ENCODE data around the gene FMN1.
A peak's percentile ranks its signal among the peaks of the same experiment; 100 is the strongest.

Gene FMN1

DNA sequence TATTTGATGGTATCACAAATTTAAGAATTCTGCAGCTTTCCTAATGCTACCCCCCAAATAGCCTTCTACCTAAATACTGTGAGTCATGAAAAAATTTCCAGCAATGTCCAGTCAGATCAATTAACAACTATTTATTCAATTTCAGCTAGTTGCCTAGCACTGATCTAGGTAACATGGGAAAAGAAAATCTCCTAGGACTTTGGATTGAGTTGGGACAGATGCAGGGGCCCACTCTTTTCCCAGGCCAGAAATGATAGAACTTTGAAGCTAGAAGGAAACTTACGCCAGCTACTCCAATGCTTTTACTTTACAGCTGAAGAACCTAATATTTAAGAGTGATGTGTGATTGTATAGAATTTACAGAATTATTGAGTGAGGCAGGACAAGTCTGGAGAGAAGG lies 196.3 kb downstream of the FMN1 start:
- Histone ChIP-seq H3K27ac (peak overlapping the region in 1 of 21 experiments; percentile 75), H3K4me3 (no peak overlapping the region)

DNA sequence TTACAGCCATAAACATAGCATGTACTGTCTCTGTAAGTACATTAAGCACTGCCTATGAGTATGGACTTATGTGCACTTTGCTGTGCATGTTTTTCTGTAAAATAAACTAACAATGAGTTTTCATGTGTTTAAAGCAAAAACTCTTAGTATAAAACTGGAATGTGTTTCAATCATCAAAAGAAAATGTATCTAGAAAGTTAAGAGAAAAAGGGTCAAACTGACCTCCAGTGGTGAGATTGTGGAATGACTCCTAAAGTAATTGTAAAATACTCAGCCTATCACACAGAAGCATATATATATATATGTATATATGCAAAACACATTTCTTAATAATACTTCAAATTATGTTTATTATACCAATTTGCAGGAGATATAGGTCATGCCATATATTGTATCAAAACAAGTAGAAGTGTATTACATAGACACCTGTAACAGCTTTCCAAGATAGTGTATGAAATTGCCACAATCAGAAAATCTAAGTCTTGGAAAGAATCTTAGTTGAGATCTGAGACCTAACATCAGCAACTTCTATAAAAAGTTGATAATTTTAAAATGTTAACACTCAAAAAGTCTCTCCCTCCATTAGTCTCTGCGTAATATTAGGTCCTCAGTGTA lies 199.6 kb downstream of the FMN1 start:
- H3K4me3 ChIP-seq, result no peak overlapping the region
- H3K27ac ChIP-seq, result no peak overlapping the region

DNA sequence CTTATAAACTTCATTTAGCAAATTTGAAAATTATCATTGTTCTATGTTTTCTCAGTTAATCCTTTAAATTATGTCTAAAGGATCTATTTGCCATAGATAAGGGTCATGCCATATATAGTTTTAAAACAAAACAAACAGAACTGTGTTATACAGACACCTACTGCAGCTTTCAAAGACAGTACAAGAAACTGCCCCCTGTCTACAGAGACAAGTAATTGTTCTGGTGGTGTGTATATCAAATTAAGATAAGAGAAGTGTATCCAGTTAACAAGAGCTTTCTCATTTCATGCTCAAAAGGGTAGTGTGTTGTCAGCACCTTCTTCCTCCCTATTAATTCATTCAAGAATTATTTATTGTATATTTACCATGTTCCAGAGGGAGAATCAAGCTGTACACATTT lies 201.2 kb downstream of the FMN1 start:
- Histone ChIP-seq H3K27ac (no peak overlapping the region), H3K4me3 (no peak overlapping the region)

DNA sequence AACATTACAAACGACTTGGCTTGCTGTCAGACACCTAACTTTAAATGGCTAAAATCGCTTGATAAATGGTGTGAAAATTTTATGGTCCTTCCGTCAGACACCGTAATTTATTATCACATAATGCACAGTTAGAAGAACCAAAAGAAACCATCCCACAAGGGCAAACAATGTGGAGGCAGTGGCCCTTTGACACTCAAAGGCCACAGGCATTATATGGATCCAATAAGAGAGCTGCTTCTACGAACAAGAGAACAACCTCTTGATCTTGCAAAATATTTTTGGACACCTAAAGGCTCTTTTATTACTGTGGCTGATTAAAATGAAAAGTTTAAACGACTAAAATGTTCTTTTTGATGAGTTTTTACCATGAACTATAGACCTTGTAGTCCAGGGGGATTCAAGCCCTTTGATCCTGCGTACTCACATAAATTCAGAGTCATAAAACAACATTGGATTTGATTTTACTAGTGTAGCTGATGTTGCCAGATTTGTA lies 202.8 kb downstream of the FMN1 start:
- H3K4me3 ChIP-seq, result no peak overlapping the region
- no peak overlapping the region for H3K27ac ChIP-seq

DNA sequence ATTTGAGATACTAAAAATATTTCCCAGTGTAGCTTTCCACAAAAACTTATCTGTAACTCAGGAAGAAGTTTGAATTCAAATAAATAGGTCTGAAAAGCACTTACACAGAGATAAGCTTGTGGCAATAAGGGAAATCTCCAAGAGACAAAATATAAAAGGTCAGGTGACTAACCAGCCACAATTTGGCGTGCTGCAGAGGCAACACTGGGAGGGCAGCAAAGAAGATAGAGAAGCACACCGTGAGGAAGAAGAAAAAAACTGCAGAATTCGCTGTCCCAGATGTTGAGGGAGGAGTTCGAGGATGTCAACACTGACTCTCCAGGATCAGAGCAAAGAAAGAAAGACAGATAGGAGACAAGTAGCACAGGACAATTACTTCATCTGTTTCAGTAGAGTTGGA lies 204.4 kb downstream of the FMN1 start:
- no peak overlapping the region for H3K27ac ChIP-seq
- no peak overlapping the region for H3K4me3 ChIP-seq

DNA sequence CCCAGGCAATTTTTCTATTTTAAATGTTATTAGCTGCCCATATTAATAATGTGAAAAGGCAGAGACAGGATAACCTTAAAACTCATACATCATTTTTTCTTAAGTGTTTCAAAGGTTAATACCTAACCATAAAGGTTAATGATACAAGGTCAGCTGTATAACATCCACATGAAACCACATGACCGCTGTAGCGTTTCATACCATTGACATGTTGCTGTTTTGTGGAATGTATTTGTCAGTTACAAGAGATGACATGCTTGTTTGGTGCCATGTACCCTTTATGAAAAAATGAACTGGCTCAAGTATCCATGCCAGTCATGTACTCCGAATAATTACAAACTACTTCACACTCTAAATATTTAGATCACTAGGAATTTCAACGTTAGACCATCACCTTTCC lies 207.4 kb downstream of the FMN1 start:
- Histone ChIP-seq H3K27ac (no peak overlapping the region), H3K4me3 (no peak overlapping the region)

DNA sequence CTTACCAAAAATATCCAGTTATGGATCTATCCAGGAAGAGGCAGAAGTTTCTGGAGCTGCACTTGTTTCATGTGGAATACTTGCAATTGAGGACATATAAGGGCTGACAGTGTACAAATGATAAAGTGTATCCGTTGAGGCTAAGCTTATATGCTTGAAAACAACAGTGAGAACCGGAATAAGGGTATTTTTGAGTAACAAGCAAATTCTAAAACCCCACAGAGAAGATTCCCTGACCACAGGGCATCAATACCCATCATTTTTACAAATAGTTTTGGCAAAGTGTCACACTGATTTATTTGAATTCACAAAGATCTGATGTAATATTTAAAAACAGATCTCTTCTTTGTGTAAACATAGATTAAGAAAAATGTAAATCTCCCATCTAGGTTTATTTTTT lies 208.4 kb downstream of the FMN1 start:
- Histone ChIP-seq H3K27ac (no peak overlapping the region), H3K4me3 (no peak overlapping the region)

DNA sequence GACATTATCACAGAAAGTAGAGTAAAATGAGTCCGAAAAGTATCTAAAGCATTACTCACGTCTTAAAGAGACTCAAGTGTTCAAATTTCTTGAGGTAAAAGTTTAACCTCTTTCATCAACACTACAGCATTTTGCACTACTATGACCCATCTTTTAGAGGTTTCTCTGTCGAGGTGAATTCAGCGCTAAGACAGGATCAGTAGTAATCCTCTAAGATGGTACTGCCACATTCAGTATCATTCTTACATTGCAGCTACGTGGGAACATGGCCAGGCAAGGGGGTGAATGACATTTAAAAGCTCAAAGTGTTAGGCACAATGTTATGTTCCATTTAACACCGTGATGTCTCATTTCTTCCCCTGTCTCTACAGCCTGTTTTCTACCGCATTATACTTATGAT lies 210.8 kb downstream of the FMN1 start:
- Histone ChIP-seq H3K27ac (no peak overlapping the region), H3K4me3 (no peak overlapping the region)

DNA sequence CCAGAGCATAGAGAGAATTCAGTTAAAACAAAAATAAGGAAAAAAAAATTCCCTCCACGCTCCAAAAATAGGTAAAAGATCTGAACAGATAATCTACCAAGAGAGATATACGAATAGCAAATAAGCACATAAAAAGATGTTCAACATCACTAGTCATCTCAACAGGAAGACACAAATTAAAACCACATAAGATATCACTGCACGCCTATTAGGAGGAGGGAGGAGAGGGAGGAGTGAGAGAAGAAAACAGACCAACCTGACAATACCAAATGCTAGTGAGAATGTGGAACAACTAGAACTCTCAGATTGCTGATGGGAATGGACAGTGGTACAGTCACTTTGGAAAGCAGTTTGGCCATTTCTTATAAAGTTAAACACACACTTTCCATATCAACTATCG lies 212.5 kb downstream of the FMN1 start:
- H3K27ac ChIP-seq, result no peak overlapping the region
- no peak overlapping the region for H3K4me3 ChIP-seq

DNA sequence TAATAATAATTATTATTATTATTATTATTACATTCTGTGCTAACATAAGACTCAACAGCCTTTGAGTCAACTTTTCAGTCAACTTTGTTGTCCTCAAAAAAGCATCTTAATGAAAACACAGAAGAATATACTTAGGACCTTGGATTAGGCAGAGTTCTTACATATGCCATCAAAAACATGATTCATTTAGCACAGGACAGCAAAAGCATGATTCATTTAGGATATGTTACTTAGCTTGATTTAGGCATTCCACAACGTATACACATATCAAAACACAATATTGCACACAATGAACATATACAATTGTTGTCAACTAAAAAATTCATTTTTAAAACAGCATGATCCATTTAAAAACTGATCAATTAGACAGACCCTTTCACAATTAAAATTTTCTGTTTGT lies 213.0 kb downstream of the FMN1 start:
- Histone ChIP-seq H3K27ac (no peak overlapping the region), H3K4me3 (no peak overlapping the region)

DNA sequence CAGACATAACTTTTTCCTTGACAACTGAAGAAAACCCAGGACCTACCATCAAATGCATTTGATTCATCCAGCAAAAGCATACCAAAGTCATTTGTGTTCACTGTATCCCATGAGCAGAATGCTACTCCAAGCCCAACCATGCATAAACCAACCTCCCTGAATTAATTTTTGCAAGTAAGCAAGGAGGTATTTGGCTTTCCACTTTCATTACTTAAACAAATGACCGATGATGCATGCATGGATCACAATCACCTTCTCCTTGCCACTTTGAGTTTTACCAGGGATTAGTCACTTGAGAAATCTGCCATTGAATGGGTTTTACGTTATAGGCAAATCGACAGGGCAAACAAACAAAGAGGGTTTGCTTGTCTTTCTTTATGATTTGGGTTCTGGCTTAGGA lies 214.8 kb downstream of the FMN1 start:
- H3K27ac ChIP-seq, result no peak overlapping the region
- H3K4me3 ChIP-seq, result no peak overlapping the region

DNA sequence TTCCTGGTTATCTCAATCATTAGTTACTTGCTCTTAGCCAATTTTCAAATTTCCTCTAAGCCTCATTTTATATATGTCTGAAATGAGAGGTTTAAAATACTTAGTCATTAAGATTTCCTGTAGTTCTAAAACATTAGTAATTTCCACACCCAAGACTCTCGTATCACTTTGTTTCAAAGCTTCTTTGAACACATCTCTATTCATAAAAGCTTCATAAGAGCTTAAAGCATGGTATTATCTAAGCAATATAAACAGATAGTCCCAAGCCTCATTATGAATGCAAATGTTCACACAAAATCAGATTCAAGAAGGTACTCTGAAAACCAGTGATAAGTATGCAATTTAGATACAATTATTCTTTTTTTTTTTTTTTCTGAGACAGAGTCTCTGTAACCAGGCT lies 217.0 kb downstream of the FMN1 start:
- H3K27ac ChIP-seq, result no peak overlapping the region
- H3K4me3 ChIP-seq, result no peak overlapping the region

DNA sequence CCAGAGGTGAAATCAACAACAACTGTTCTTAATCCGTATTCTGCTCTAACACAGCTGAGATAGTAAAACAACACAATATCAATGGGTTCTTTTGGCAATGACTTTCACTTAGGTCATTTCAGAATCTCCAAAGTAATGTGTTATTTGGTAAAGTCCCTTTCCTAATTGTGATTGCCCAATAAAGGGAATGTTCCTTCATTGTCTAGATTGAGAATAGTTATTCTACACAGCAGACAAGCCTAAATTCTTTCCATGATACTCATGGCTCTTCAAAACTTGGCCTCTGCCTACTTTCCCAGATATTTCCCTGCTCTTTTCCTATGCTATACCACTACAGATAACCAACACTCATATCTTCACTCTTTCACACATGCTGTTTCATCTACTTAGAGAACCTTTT lies 219.8 kb downstream of the FMN1 start:
- H3K4me3 ChIP-seq, result no peak overlapping the region
- no peak overlapping the region for H3K27ac ChIP-seq

DNA sequence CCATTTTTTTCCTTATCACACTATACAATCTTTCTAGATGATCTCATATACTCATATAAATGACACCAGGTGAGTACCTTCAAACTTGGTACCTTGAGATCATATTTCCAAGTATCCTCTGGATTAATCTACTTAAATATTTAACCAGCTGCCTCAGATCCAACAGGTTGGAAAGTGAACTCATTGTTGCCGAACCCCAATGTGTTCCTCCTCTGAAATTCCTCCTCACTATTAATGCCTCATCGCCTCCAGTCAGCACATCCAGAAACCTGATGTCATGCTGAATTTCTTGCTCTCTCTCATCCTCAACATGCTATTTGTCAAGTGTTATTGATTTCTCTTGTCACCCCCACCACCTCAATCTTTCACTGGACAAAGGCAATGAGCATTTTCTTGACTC lies 221.8 kb downstream of the FMN1 start:
- H3K4me3 ChIP-seq, result no peak overlapping the region

DNA sequence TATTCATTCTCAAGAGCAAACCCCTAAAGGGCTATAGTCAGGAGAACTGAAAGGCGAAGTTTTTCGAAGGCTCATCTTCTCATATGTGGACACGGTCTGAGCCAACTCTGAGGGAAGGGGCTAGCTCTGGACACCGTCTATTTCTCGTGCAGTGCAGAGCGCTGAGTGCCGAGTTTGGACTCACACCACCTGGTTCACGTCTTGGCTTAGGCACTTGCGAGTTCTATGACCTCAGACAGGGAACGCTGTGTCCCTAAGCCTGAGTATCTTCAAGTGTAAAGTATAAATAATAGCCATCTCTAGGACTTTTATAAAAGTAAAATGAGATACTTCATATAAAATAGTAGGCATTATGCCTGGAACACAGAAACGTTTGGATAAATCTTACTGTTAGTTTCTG lies 223.7 kb downstream of the FMN1 start:
- Histone ChIP-seq H3K27ac (no peak overlapping the region), H3K4me3 (no peak overlapping the region)

More for the DNA sequence above, 221.8 kb downstream of the FMN1 start:
- no peak overlapping the region for H3K27ac ChIP-seq

DNA sequence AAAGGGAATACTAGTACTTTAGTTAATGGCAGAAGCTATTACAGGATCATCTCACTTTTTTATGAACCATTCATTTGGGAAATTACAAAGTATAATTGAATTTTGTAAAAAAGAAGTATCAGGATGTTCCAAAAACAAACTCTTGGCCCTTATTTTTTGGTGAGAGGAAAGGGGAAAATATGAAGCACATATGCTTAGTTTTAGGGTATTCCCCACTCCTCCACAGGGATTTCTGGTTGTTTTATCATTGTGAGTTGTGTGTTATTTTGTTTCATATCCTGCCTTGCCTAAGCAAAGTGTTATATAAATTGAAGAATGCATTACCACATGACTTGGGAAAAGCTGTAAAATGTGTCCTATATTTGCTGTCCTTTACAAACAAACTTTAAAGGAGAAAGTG lies 227.0 kb downstream of the FMN1 start:
- no peak overlapping the region for H3K4me3 ChIP-seq
- H3K27ac ChIP-seq, result no peak overlapping the region

DNA sequence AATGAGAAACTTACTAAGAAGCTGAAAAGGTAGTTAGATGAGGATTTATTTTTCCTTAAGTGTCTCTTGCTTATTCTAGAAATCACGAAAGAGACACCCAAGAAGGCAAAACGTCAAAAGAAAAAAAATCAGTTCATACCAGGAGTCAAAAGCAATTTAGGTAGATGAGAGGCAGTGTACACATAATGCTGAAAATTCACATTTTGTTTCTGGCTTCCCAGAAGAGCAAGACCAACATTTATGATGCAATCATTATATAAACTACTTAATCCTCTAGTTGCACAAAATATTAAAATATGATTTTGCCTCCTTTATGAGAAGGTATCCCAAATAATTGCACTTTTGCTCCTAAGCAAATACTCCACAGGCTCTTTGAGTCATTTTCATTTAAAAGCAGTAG lies 228.0 kb downstream of the FMN1 start:
- H3K27ac ChIP-seq, result no peak overlapping the region
- H3K4me3 ChIP-seq, result no peak overlapping the region

DNA sequence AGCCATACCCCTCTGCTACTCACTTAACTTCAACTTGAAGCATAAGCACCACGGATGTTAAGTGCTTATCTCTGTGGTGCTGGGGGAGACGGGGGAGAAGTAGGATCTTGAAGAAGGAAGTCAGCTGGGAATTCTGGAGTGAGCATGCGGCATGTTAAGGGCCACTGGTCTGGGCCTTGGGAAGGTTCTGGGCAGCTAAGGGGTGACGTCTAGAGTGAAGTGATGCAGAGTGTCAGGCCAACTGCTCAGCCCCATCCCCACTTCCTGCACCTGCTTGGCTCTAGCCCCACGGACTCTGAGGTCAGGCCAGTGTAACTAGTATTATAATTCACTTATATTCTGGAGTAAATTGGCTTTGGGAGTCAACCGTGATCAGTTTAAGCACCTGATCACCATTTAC lies 228.6 kb downstream of the FMN1 start:
- Histone ChIP-seq H3K4me3 (no peak overlapping the region), H3K27ac (no peak overlapping the region)

DNA sequence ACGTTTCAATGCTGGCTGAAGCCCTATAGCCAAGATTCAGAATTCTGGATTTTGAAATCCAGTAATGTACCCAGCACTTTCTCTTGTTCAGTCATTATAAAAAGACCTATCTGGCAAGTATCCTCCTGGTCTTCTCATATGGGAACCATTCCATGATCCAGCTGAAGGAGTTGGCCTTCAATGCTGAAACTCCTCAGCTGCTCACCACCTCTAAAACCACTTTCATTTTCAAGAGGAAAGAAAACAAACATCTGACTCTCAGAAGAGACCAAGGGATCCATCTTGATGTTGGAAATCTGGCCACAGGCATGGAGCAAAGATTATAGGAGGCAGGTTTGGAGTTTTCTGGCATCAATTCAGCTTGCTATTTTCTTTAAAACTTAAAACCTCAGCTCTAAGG lies 235.4 kb downstream of the FMN1 start:
- no peak overlapping the region for H3K27ac ChIP-seq
- H3K4me3 ChIP-seq, result no peak overlapping the region

DNA sequence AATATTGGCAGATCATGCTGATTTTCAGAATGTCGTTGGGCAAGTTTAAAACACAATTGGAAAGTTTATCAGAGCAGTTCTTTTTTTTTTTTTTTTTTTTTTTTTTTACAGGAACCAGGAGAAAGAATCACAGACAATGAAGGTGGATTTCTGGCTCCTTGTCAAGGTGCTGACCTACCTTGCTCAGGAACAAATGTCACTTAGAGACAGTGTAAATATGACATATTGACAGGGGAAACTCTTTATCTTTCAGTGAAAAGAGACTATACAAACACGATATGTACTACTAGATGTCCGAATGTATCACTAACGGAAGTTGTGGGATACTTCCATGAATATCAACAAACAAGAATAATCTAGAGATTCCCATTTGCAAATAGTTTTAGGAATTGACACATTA lies 237.3 kb downstream of the FMN1 start:
- Histone ChIP-seq H3K27ac (peak overlapping the region in 1 of 21 experiments; percentile 25), H3K4me3 (no peak overlapping the region)

DNA sequence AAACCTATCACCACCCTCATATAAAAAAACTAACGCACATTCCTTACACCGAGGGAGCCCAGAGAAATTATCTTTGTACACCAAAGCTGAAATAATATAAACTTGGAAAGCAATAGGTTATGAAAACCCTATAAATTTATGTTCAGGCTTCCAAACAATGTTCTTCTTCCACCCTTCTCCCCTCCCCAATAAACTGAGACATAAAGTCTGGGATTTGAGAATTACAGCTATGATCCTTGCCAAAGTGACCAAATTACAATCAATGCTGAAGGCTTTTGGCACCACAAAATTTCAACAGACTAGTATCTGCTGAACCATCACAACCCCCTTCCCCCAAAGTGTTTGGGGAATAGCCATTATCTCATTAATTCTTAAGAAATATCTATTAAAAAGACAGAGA lies 237.8 kb downstream of the FMN1 start:
- Histone ChIP-seq H3K4me3 (no peak overlapping the region), H3K27ac (peak overlapping the region in 2 of 21 experiments; percentile 8 to 25)

DNA sequence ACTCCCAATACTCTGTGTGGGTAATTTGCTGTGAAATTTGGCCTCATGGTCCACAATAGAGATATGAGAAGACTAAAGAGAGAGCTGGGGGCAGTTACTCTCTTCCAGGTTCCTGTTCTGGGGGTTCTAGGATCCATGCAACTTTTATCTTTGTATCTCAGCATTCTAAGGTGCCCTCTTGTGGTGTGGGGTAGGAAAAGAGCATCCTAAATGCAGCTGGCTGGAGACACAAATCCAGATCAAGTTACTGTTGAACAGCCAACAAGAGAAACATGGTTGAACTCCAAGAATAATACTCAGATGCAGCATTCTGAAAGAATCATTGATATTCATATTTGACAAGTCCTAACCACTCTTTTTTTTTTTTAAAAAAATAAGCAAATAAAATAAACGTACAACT lies 238.5 kb downstream of the FMN1 start:
- Histone ChIP-seq H3K4me3 (no peak overlapping the region), H3K27ac (no peak overlapping the region)

DNA sequence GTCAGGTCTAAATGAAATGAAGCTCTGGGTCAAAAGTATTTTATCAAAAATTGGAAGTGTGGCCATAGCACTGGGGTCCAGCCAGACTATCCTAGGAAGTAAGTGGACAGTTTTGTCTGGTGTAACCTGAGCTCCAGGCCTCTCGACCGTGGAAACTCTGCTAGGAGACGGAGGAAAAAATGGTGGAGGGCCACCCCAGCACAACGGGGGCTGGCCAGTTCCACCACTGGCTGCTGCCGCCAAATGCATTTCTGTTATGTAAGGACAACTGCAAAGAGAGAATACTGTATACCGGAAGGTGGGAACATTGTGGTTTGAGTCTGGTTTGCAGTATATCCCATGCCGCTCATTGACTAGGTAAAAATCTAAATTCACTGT lies 241.0 kb downstream of the FMN1 start:
- Histone ChIP-seq H3K27ac (no peak overlapping the region), H3K4me3 (no peak overlapping the region)
